ENCODE results near the gene ARHGAP42.

ARHGAP42 gene

DNA sequence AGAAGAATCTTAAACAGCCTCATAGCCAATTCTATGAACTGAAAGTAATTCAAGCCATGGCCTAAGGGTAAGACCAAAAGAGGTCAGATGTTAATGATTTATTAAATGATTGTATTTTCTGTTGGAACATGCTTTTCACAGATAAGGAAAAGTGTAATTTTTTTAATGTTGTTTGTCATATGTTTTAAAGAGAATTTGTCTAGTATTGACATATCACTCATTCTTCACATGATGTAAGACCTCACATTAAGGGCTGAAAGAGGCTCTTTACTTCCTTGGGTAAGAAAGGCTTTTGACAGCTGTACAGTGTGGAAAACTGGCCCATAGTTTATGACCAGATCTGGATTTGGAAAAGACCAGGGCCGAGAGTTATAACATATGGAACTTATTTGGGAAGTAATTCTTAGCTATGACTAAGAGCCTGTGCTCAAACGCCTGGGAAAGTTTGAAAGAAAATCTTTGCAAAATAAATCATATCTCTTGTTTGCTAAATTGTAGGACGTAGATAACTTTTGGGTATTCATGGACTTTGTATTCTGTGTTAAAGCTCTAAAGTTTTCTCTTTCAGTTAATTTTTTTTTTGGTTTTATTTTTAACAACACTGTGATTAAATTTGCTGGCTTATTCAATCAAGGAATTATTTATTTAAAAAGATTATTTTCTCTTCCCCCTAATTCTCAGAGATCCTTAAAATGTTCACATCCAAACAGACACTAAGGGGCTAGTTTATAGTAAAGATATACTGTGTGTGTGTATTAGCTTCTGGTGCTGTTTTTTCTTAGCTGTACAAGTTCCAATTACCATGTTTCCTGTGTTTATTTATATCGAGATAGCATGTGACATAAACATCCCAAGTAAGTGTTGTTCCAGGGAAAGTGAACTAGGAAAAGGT lies 162.2 kb downstream of the ARHGAP42 start:
- DNase-seq = no peak

DNA sequence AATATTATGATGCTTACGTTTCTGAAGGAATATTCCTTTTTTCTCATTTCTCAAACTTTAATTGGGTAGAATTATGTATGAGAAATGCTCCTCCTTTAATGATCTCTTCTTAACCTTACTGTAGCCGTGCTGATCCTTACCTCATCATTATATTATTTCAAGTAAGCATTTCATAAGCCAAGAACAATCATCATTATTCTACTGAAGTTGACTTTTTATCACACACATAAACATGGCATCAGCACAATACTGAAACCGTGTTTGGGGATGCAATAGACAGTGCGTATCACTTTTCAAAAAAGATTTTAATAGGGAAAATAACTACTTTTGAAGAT lies 162.8 kb downstream of the ARHGAP42 start:
- DNase-seq = no peak

DNA sequence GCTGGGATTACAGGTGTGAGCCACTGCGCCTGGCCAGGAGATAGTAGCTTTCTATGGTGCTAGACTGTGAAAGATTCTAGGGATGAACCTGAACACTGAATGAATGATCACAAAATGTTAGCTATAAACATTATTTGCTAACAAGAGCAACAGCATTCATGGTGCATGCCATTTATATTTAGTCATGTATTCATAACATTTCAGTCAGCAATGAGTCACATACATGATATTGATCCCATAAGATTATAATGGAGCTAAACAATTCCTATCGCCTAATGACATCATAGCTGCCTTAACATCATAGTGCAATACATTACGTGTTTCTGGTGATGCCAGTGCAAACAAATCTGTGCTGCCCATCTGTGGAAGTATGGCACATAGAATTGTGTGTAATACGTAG lies 164.1 kb downstream of the ARHGAP42 start:
- no peak for DNase-seq

DNA sequence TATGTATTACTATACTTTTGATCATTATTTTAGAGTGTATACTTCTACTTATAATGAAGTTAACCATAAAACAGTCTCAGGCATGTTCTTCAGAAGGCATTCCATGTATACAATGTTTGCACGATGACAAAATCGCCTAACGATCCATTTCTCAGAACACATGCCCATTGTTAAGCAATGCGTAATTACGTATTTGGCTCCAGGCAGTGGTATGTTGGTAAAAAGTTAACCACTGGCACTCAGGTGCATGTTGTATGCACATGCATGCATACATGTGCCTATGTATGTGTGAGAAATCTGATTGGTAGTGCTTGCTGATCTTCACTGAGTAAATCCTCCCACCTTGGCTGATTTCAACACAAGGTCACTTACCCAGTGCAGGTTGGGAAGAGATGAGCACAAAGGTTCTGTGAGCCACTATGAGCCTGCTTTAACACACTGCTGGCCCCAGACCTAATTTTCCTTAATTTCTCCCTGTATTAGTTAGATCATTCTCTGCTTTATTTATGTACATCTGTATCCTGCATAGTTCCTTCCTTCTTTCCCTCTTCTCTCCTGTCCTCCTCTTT lies 164.6 kb downstream of the ARHGAP42 start:
- no peak for DNase-seq

GRCh38 chr11:100855466-100856067 lies 168.5 kb downstream of the ARHGAP42 start:
- DNase-seq = no peak

- no peak for DNase-seq
These were observed 170.3 kb downstream of the ARHGAP42 start for GRCh38 chr11:100857236-100858005.

- no peak for DNase-seq
These were observed 173.4 kb downstream of the ARHGAP42 start for GRCh38 chr11:100860318-100861155.

DNA sequence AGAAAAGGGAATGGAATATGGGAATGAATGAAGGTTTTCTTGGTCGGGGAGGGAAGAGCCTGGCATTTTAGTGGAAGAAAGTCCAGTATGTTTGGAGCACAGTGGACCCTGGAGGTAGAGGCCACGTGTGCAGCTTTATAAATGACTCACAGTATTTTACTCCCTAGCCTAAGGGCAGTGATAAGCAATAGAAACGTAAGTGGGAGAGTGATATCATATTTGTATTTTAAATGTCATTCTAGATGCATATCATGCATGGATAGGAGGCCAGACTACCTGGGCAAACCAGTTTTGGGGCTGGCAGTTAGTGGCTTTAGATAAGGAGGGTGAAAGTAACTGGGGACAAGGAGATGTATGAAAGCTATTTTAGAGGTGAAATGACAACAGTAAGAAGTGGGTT lies 174.1 kb downstream of the ARHGAP42 start:
- DNase-seq = no peak

- DNase-seq = no peak
These were observed 176.0 kb downstream of the ARHGAP42 start for GRCh38 chr11:100863080-100863581.

- DNase-seq = no peak
These were observed 178.5 kb downstream of the ARHGAP42 start for GRCh38 chr11:100865443-100866065.

- DNase-seq = no peak
These were observed 179.4 kb downstream of the ARHGAP42 start for GRCh38 chr11:100866453-100866852.

DNA sequence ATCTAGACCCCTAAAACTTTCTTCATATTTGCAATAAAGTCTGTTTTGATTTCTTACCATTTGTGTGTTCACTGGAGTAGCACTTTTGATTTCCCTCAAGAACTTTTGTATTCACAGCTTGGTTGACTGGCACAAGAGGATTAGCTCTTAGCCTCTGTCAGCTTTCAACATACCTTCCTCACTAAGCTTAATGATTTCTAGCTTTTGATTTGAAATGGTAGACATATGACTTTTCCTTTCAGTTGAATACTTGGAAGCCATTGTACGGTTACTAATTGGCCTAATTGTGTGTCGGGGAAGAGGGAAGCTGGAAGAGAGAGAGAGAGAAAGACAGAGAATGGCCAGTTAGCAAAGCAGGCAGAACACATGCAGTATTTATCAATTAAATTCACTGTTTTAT lies 180.5 kb downstream of the ARHGAP42 start:
- DNase-seq = no peak

DNA sequence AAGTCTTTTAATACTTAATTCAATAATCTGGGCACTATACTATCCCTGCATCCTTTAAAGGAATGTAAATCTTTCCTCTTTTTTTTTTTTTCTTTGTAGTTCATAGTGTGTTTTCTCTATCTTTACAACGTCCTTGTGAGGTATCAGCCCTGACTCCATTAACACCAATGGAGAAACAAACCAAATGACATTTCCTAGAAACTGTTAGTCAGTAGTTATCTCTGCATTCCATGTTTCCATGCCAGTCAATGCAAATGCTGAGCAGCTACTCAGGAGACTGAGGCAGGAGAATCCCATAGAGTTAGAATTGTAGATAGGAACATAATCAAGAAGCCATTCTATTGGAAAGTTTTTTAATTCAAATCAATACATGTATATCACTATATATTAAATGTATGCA lies 182.2 kb downstream of the ARHGAP42 start:
- no peak for DNase-seq

- DNase-seq = no peak
These were observed 183.1 kb downstream of the ARHGAP42 start for GRCh38 chr11:100870138-100870537.

- DNase-seq = no peak
These were observed 186.1 kb downstream of the ARHGAP42 start for GRCh38 chr11:100872951-100873740.

DNA sequence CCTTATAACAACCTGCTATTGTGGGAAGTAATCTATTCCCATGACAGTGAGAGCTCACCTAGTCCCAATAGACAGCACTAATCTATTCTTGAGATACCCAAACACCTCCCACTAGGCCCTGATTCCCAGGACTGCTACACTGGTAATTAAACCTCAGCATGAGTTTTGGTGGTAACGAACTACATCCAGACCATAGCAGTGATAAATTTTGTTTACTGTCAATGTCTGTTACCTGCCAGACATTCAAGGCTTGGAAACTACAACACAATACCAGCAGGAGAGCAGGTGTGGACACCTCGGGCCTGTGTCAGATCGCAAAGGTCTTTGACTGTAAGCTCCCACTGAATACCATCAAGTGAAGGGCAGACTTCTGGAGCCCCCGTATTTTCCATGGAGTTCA lies 187.1 kb downstream of the ARHGAP42 start:
- no peak for DNase-seq

GRCh38 chr11:100875521-100875869 lies 188.4 kb downstream of the ARHGAP42 start:
- DNase-seq = no peak

DNA sequence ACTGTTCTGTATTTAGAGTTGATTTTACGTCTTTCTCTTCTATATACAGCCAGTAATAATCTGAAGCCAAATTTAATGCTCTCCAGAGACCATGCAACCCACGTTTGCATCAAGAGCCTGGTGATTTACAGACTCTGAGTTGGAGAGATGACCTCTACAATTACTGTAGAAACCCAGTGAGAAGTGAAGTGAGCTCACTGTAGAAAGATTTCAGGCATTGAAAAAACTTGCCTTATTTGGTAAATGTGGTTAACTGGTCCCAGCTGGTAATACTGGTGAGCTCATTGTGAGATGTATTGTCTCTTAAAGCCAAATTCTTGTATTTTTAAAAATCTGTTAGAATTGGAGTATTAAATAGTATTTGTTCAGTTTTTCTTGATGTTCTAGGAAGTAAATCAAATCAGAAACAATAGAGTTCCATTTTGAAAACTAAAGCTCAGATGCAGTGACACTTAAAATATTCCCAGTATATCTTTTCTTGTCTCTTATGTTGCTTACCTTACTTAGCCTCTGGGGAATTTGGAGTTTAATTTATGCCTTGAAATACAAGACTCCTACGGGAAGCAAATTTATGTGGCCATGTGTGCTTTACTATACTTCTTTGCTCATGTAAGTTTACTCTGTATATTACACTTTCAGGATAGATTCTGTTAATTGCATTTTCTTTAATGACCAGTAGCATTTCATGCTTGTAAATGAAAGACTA lies 189.9 kb downstream of the ARHGAP42 start:
- no peak for DNase-seq

- no peak for DNase-seq
These were observed 191.4 kb downstream of the ARHGAP42 start for GRCh38 chr11:100878474-100878873.

GRCh38 chr11:100882957-100883356 lies 195.9 kb downstream of the ARHGAP42 start:
- DNase-seq = no peak
